Measurements from ENCODE around the gene TRIM73. TPM values are rescaled to one million over a fixed set of nuclear protein-coding genes. Genes with fewer than 3 reads are reported as not detected.
"Not testable (repeated sequence)": the region's sequence is repeated elsewhere in the genome, so short reads cannot be mapped to it uniquely, and the experiment has no call there.

The TRIM73 gene
- total and polyA plus RNA-seq, 2 of the 13 experiments (the other 11 are each of a cell fraction or from before 2014, with no cell fraction given): 1.5 to 5.7 TPM

DNA sequence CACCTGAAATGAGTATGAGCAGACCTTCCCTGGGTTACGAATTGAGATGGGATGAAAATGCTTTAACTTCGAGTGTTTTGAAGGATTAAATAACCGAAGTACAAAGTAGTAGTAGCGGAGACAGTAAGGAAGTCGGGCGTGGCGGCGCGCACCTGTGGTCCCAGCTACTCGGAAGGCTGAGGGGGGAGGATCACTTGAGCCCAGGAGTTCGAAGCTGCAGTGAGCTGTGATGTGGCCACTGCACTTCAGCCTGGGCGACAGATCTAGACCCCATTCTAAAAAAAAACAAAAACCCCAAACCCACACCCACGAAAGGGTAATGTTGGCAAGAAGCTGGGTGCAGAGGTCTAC lies 15.4 kb downstream of the TRIM73 start:
- BruUV-seq (replicated peaks); H2AFZ ChIP-seq (ENCODE audit: low read length); H3K27me3 ChIP-seq (ENCODE audit: control insufficient read depth in 1 of 2, insufficient read depth in 2 of 2, low read length in 2 of 2); intact Hi-C loops (cut with micrococcal nuclease; ENCODE audit: unreplicated experiment); H3K4me2 ChIP-seq (ENCODE audit: low read depth, low read length); DNase-seq (ENCODE audit: low spot score); in situ Hi-C loops (cut with HindIII; ENCODE audit: extremely low pct_ligation_motif_present, low pct_unique_long_range_greater_than_20kb); H3K4me3 ChIP-seq (replicated peaks in 1 of 3; ENCODE audit: insufficient read depth in 1 of 3, low read depth in 2 of 3, low read length in 3 of 3); H3K4me1 ChIP-seq (ENCODE audit: insufficient read depth, low read length); H3K9ac ChIP-seq (ENCODE audit: insufficient read depth, low read depth, low read length); CTCF ChIA-PET (ENCODE audit: low intra/inter-chr PET ratio, low total read pairs); H3K36me3 ChIP-seq (replicated peaks in 1 of 2; ENCODE audit: control insufficient read depth in 1 of 2, insufficient read depth in 2 of 2, low read length in 2 of 2); H3K79me2 ChIP-seq (ENCODE audit: insufficient read depth, low read length); POLR2A ChIA-PET; H4K20me1 ChIP-seq (ENCODE audit: insufficient read depth, low read length); FAIRE-seq; H3K27ac ChIP-seq (ENCODE audit: extremely low read length, insufficient read depth, low read length); H3K9me3 ChIP-seq (ENCODE audit: low read length): not testable (repeated sequence)
- no CpG with 5 or more reads among the region's 13 CpGs for WGBS (ENCODE audit: low lambda C conversion rate)
- ATAC-seq: peak; percentile 20

DNA sequence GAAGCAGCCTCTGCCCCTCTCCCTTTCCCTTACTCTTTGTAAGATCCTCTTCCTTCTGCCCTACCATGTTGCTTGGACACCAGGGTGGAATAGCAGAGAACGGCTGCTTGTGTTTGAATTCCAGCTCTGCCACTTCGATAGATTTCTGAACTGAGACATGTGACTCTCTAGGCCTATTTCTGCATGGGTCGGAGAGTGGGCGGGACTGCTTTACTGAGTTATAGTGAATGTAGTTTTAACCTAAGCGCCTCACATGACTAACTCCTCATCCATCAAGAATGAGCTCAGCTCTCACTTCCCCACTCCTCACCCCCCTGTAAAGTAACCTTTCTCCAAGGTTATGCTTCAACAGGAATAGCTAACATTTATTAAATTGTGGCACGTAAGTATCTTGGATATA lies 18.8 kb downstream of the TRIM73 start:
- H3K79me2 ChIP-seq (ENCODE audit: insufficient read depth, low read length); H4K20me1 ChIP-seq (ENCODE audit: insufficient read depth, low read length); ATAC-seq; H3K9me3 ChIP-seq (ENCODE audit: low read length); BruUV-seq (replicated peaks); DNase-seq (ENCODE audit: low spot score); in situ Hi-C loops (cut with HindIII; ENCODE audit: extremely low pct_ligation_motif_present, low pct_unique_long_range_greater_than_20kb); POLR2A ChIA-PET; H3K36me3 ChIP-seq (replicated peaks in 1 of 2; ENCODE audit: control insufficient read depth in 1 of 2, insufficient read depth in 2 of 2, low read length in 2 of 2); H3K4me2 ChIP-seq (ENCODE audit: low read depth, low read length); H3K4me1 ChIP-seq (ENCODE audit: insufficient read depth, low read length); CTCF ChIA-PET (ENCODE audit: low intra/inter-chr PET ratio, low total read pairs); H3K4me3 ChIP-seq (replicated peaks in 1 of 3; ENCODE audit: insufficient read depth in 1 of 3, low read depth in 2 of 3, low read length in 3 of 3); FAIRE-seq; intact Hi-C loops (cut with micrococcal nuclease; ENCODE audit: unreplicated experiment); H3K9ac ChIP-seq (ENCODE audit: insufficient read depth, low read depth, low read length); H3K27ac ChIP-seq (ENCODE audit: extremely low read length, insufficient read depth, low read length); H2AFZ ChIP-seq (ENCODE audit: low read length); H3K27me3 ChIP-seq (ENCODE audit: control insufficient read depth in 1 of 2, insufficient read depth in 2 of 2, low read length in 2 of 2): not testable (repeated sequence)
- WGBS (ENCODE audit: low lambda C conversion rate): 100% methylated on average over 4 of the region's 6 CpGs

DNA sequence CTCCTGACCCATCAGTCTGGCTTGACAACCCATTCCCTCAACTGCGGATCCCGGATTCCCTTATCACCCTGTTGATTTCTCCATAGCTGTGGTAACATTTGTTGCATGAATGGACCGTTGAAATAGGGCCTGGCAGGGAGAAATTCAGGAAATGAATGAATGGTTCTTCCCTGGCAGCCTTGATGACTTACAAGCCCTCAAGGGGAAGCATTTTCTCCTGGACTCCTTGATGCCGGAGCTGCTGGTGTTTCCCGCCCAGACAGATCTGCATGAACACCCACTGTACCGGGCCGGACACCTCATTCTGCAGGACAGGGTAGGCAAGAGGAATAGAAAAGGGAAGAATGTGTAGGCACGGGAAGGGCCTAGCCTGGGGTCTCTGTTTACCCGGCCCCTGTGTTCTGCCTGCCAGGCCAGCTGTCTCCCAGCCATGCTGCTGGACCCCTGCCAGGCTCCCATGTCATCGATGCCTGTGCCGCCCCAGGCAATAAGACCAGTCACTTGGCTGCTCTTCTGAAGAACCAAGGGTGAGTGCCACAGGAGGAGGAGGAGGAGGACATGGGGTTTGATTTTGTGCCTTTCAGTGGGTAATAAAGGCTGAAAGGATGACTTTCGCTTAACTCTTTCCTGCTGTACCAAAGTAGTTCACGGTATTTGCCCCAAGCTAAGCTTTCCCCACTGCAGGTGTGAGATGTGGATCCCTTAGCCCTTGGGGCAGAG lies 19.4 kb downstream of the TRIM73 start:
- H2AFZ ChIP-seq (ENCODE audit: low read length); in situ Hi-C loops (cut with HindIII; ENCODE audit: extremely low pct_ligation_motif_present, low pct_unique_long_range_greater_than_20kb); CTCF ChIA-PET (ENCODE audit: low intra/inter-chr PET ratio, low total read pairs); DNase-seq (ENCODE audit: low spot score); FAIRE-seq; H3K36me3 ChIP-seq (replicated peaks in 1 of 2; ENCODE audit: control insufficient read depth in 1 of 2, insufficient read depth in 2 of 2, low read length in 2 of 2); H4K20me1 ChIP-seq (ENCODE audit: insufficient read depth, low read length); BruUV-seq (replicated peaks); POLR2A ChIA-PET; ATAC-seq; intact Hi-C loops (cut with micrococcal nuclease; ENCODE audit: unreplicated experiment); H3K27me3 ChIP-seq (ENCODE audit: control insufficient read depth in 1 of 2, insufficient read depth in 2 of 2, low read length in 2 of 2); H3K9ac ChIP-seq (ENCODE audit: insufficient read depth, low read depth, low read length); H3K4me3 ChIP-seq (replicated peaks in 1 of 3; ENCODE audit: insufficient read depth in 1 of 3, low read depth in 2 of 3, low read length in 3 of 3); H3K4me2 ChIP-seq (ENCODE audit: low read depth, low read length); H3K79me2 ChIP-seq (ENCODE audit: insufficient read depth, low read length); H3K4me1 ChIP-seq (ENCODE audit: insufficient read depth, low read length); H3K27ac ChIP-seq (ENCODE audit: extremely low read length, insufficient read depth, low read length); H3K9me3 ChIP-seq (ENCODE audit: low read length): not testable (repeated sequence)
- TF ChIP-seq POLR2G (IDR thresholded peaks at IDR 0.05; ENCODE audit: low read depth, low read length): 0 out of 2 replicates have a peak, but pooled peaks have one; percentile 28
- 91% methylated on average over 7 of the region's 13 CpGs for WGBS (ENCODE audit: low lambda C conversion rate)

DNA sequence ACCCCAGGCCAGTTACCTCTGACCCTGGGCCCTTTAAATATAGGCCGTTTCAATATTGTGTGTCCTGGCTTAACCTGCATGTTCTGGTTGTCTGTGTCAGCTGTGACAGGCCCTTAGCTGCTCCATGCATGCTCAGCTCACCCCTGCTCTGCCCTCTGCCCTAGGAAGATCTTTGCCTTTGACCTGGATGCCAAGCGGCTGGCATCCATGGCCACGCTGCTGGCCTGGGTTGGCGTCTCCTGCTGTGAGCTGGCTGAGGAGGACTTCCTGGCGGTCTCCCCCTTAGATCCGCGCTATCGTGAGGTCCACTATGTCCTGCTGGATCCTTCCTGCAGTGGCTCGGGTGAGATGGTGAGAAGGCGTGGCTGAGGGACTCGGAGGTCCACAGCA lies 20.0 kb downstream of the TRIM73 start:
- POLR2A ChIA-PET; H3K9ac ChIP-seq (ENCODE audit: insufficient read depth, low read depth, low read length); H3K36me3 ChIP-seq (replicated peaks in 1 of 2; ENCODE audit: control insufficient read depth in 1 of 2, insufficient read depth in 2 of 2, low read length in 2 of 2); FAIRE-seq; H3K9me3 ChIP-seq (ENCODE audit: low read length); DNase-seq (ENCODE audit: low spot score); H3K27ac ChIP-seq (ENCODE audit: extremely low read length, insufficient read depth, low read length); in situ Hi-C loops (cut with HindIII; ENCODE audit: extremely low pct_ligation_motif_present, low pct_unique_long_range_greater_than_20kb); H3K4me2 ChIP-seq (ENCODE audit: low read depth, low read length); BruUV-seq (replicated peaks); CTCF ChIA-PET (ENCODE audit: low intra/inter-chr PET ratio, low total read pairs); H2AFZ ChIP-seq (ENCODE audit: low read length); H4K20me1 ChIP-seq (ENCODE audit: insufficient read depth, low read length); H3K4me1 ChIP-seq (ENCODE audit: insufficient read depth, low read length); H3K4me3 ChIP-seq (replicated peaks in 1 of 3; ENCODE audit: insufficient read depth in 1 of 3, low read depth in 2 of 3, low read length in 3 of 3); H3K79me2 ChIP-seq (ENCODE audit: insufficient read depth, low read length); H3K27me3 ChIP-seq (ENCODE audit: control insufficient read depth in 1 of 2, insufficient read depth in 2 of 2, low read length in 2 of 2); ATAC-seq; intact Hi-C loops (cut with micrococcal nuclease; ENCODE audit: unreplicated experiment): not testable (repeated sequence)
- WGBS (ENCODE audit: low lambda C conversion rate): 97% methylated on average over 7 of the region's 11 CpGs
